Lower lobe of right lung (tissue), 2 donors: ENCODE measurements around the gene COL1A1. TPM values are rescaled to one million over a fixed set of nuclear protein-coding genes. Genes with fewer than 3 reads are reported as not detected.

Experiments
- ATAC-seq, 2 donors: fragments of 200-7000 bp; cut with Tn5 transposase; one replicate each; pipeline ENCODE4 v1.9.1; 2020 to 2022; ENCODE audit warnings: mild to moderate bottlenecking in 2 of 2, moderate library complexity in 2 of 2
- DNase-seq: peaks from one replicate; pipeline ENCODE4 v3.0.0-alpha.2; 2020
- H3K27ac ChIP-seq: fragments of 200-600 bp; one replicate; pipeline ENCODE4 v1.8.0; 2022
- H3K27me3 ChIP-seq: fragments of 200-600 bp; one replicate; pipeline ENCODE4 v1.8.0; 2022; ENCODE audit warnings: low read depth
- H3K36me3 ChIP-seq: fragments of 200-600 bp; one replicate; pipeline ENCODE4 v1.8.0; 2022; ENCODE audit warnings: mild to moderate bottlenecking
- H3K4me1 ChIP-seq: fragments of 200-600 bp; one replicate; pipeline ENCODE4 v1.8.0; 2022
- H3K4me3 ChIP-seq: fragments of 200-600 bp; one replicate; pipeline ENCODE4 v1.8.0; 2022; ENCODE audit warnings: mild to moderate bottlenecking
- H3K9me3 ChIP-seq: fragments of 200-600 bp; one replicate; pipeline ENCODE4 v1.8.0; 2022
- CTCF ChIP-seq: fragments of 200-600 bp; IDR thresholded peaks from one replicate; pipeline ENCODE4 v1.8.0; 2022; ENCODE audit warnings: antibody characterized with exemption, mild to moderate bottlenecking
- intact Hi-C: fragments of 100-400 bp; cut with DNase I; formaldehyde crosslinking; loops from one replicate; pipeline ENCODE4 v1.11.0; 2022
- total RNA-seq: library from RNA; stranded (reverse); fragmentation: NEBNext Ultra II Directional; extraction: Animal tissue kit (Norgen Biotek cat#: 25700); gene quantifications from one replicate; pipeline ENCODE4 v1.2.1, GENCODE V29; 2021
- donor health status: DM: no; HTN: yes; CAD: no; lungs with severe emphysema.

COL1A1 gene
- total RNA-seq, 1 donor from 2014 or later = 142 TPM

- Histone ChIP-seq H3K9me3 (no peaks in the 10 kb centered on the region), H3K4me3 (peak overlapping the region; percentile 65), H3K4me1 (peaks cover 19% of the 10 kb centered on the region), H3K27me3 (no peaks in the 10 kb centered on the region), H3K27ac (no peak overlapping the region), H3K36me3 (no peaks in the 10 kb centered on the region)
- ATAC-seq (peak in 1 of 2 donors; percentile 2), DNase-seq (no peak)
- intact Hi-C loops = no loop called here
- TF ChIP-seq CTCF = no peak
Measured at GRCh38 chr17:50161911-50162288, 39.5 kb downstream of the COL1A1 start.

GRCh38 chr17:50161023-50161910 lies 40.2 kb downstream of the COL1A1 start:
- H3K4me3 ChIP-seq = peak overlapping the region; percentile 65
- H3K36me3 ChIP-seq = no peaks in the 10 kb centered on the region
- H3K9me3 ChIP-seq = no peaks in the 10 kb centered on the region
- peaks cover 19% of the 10 kb centered on the region for H3K4me1 ChIP-seq
- peak; percentile 93 for TF ChIP-seq CTCF
- DNase-seq = peak; percentile 92
- H3K27me3 ChIP-seq = no peaks in the 10 kb centered on the region
- intact Hi-C loops = no loop called here
- ATAC-seq = peak; percentile 98 to 99
- peak overlapping the region; percentile 43 for H3K27ac ChIP-seq

GRCh38 chr17:50157891-50158290 lies 43.5 kb downstream of the COL1A1 start:
- Histone ChIP-seq H3K27me3 (no peaks in the 10 kb centered on the region), H3K9me3 (no peaks in the 10 kb centered on the region), H3K27ac (no peak overlapping the region), H3K4me1 (peaks cover 44% of the 10 kb centered on the region), H3K36me3 (no peaks in the 10 kb centered on the region), H3K4me3 (no peak overlapping the region)
- no peak for TF ChIP-seq CTCF
- intact Hi-C loops = no loop called here
- DNase-seq (no peak), ATAC-seq (no peak)

GRCh38 chr17:50155115-50155819 lies 46.2 kb downstream of the COL1A1 start:
- no peaks in the 10 kb centered on the region for H3K36me3 ChIP-seq
- H3K27ac ChIP-seq = peak overlapping the region; percentile 71
- H3K4me1 ChIP-seq = peaks cover 46% of the 10 kb centered on the region
- DNase-seq (no peak), ATAC-seq (no peak)
- TF ChIP-seq CTCF = no peak
- no peaks in the 10 kb centered on the region for H3K27me3 ChIP-seq
- H3K4me3 ChIP-seq = no peak overlapping the region
- intact Hi-C loops = no loop called here
- H3K9me3 ChIP-seq = no peaks in the 10 kb centered on the region

- peaks cover 46% of the 10 kb centered on the region for H3K4me1 ChIP-seq
Measured at GRCh38 chr17:50154604-50155003, 46.8 kb downstream of the COL1A1 start.

More at GRCh38 chr17:50154604-50155003, 46.8 kb downstream of the COL1A1 start:
- H3K9me3 ChIP-seq = no peaks in the 10 kb centered on the region
- intact Hi-C loops = no loop called here
- no peaks in the 10 kb centered on the region for H3K27me3 ChIP-seq
- H3K36me3 ChIP-seq = no peaks in the 10 kb centered on the region
- H3K27ac ChIP-seq = peak overlapping the region; percentile 58
- DNase-seq (no peak), ATAC-seq (no peak)
- TF ChIP-seq CTCF = no peak
- no peak overlapping the region for H3K4me3 ChIP-seq
